GM12878 (cell line): ENCODE measurements around the gene TMEM88. TPM values are rescaled to one million over a fixed set of nuclear protein-coding genes. Genes with fewer than 3 reads are reported as not detected.
A peak's percentile ranks its signal among the peaks of the same experiment; 100 is the strongest.

Experiments
- POLR2AphosphoS2 ChIP-seq: IDR thresholded peaks from 2 replicates; pipeline ENCODE4 v1.6.1; 2011; ENCODE audit warnings: low read depth, mild to moderate bottlenecking, low read length, improper control_type of control experiment, moderate library complexity
- POLR2AphosphoS5 ChIP-seq: IDR thresholded peaks from 2 replicates; pipeline ENCODE4 v1.6.1; 2011; ENCODE audit warnings: mild to moderate bottlenecking, low read length, inconsistent platforms
- PRDM15 ChIP-seq: fragments of 450-650 bp; formaldehyde crosslinking; IDR thresholded peaks from 2 replicates; pipeline ENCODE4 v1.4.0; 2020; ENCODE audit warnings: mild to moderate bottlenecking, moderate library complexity
- ZNF687 ChIP-seq: fragments of 450-650 bp; IDR thresholded peaks from 2 replicates; pipeline ENCODE4 v1.6.1; 2017; ENCODE audit warnings: mild to moderate bottlenecking, moderate library complexity
- polyA plus RNA-seq, 11 experiments: library from polyadenylated mRNA; depleted of rRNA in 4 of 11; unstranded in 6 of 11; stranded (reverse) in 5 of 11; fragments of >200 nt; fragmentation: Nextera tagmentation in 4 of 11; fragmentation: Illumina TruSeq in 1 of 11; extraction: Ambion mirVana in 4 of 11; extraction: Trizol in 1 of 11; gene quantifications; 1 replicate in 1 of 11; 2 replicates in 10 of 11; pipeline versions ENCODE4 v1.2.1 to v1.2.3, GENCODE V29; 2011 to 2016; ENCODE audit warnings: inconsistent platforms in 2 of 11, missing spikeins in 2 of 11, low read depth in 1 of 11
- total RNA-seq, 4 experiments: library from RNA; depleted of rRNA in 3 of 4; stranded (reverse); fragments of >200 nt in 3 of 4; fragmentation: Illumina TruSeq in 1 of 4; extraction: Trizol in 1 of 4; gene quantifications; 2 replicates each; pipeline versions ENCODE4 v1.2.1 to v1.2.3, GENCODE V29; 2013 to 2021

TMEM88 gene
- total and polyA plus RNA-seq, 10 of the 15 experiments (the other 5 are each of a cell fraction or from before 2014, with no cell fraction given), result 0.21 to 2.2 (median 0.62) TPM; not detected in 5

- TF ChIP-seq PRDM15 (CRISPR knock-in tag) (no peak), POLR2AphosphoS5 (peak; percentile 74), POLR2AphosphoS2 (0 out of 2 replicates have a peak, but pooled peaks have one; percentile 40), ZNF687 (peak; percentile 36; the same call in 1 of the 2 replicates)
Observed at GRCh38 chr17:7885367-7886226, 30.7 kb downstream of the TMEM88 start (continued).
